ENCODE results near the gene HTRA3. TPM values are rescaled to one million over a fixed set of nuclear protein-coding genes. Genes with fewer than 3 reads are reported as not detected.

HTRA3 gene
- total and polyA plus RNA-seq, 2 of the 8 experiments (the other 6 are each of a cell fraction or from before 2014, with no cell fraction given), result 3.2 to 5.8 TPM

- TF ChIP-seq, protein P1, sequence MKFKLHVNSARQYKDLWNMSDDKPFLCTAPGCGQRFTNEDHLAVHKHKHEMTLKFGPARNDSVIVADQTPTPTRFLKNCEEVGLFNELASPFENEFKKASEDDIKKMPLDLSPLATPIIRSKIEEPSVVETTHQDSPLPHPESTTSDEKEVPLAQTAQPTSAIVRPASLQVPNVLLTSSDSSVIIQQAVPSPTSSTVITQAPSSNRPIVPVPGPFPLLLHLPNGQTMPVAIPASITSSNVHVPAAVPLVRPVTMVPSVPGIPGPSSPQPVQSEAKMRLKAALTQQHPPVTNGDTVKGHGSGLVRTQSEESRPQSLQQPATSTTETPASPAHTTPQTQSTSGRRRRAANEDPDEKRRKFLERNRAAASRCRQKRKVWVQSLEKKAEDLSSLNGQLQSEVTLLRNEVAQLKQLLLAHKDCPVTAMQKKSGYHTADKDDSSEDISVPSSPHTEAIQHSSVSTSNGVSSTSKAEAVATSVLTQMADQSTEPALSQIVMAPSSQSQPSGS (IDR thresholded peaks at IDR 0.05; ENCODE audit: low read length), result no peak
- TF ChIP-seq GABPA (IDR thresholded peaks at IDR 0.05; ENCODE audit: borderline replicate concordance, insufficient read depth, low read length), result no peak
- no peak for TF ChIP-seq KDM1A (IDR thresholded peaks at IDR 0.05; ENCODE audit: borderline replicate concordance, low read length)
- TF ChIP-seq PHF8 (conservative IDR thresholded peaks at IDR 0.05; ENCODE audit: low read depth, low read length), result no peak
- TF ChIP-seq, protein P2, sequence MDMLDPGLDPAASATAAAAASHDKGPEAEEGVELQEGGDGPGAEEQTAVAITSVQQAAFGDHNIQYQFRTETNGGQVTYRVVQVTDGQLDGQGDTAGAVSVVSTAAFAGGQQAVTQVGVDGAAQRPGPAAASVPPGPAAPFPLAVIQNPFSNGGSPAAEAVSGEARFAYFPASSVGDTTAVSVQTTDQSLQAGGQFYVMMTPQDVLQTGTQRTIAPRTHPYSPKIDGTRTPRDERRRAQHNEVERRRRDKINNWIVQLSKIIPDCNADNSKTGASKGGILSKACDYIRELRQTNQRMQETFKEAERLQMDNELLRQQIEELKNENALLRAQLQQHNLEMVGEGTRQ (IDR thresholded peaks at IDR 0.05; ENCODE audit: low read length), result no peak
Measured at GRCh38 chr4:8235686-8236085, 33.9 kb upstream of the HTRA3 start (continued).

All from H1 (cell line).